ENCODE results near the gene SLC6A3.

SLC6A3 gene

DNA sequence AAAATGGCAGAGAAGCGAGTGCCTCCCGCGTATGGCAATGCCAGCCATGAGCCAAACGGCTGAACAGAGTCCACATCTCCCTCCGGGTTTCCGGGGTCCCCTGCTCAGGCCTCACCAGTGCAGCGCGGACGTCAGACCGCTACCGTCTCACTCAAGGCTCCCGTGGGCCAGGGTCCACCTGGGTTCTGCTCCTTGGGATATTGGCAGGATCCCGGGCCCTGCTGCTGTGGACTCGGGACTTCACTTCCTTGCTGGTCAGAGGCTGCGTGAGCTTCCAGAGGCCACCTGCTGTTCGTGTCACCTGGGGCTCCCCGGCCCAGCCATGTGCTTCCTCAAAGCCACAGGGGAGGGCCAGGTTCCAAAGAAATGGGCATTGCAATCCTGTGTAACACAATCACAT is 61.9 kb downstream of the SLC6A3 start:
- H3K4me1 ChIP-seq: no peaks in the 10 kb centered on the region
- H3K9me3 ChIP-seq: peaks cover 6% of the 10 kb centered on the region
- H3K27me3 ChIP-seq: peaks cover 44% of the 10 kb centered on the region
- TF ChIP-seq CTCF (IDR thresholded peaks at IDR 0.05; ENCODE audit: low read depth, low read length): no peak
- no peak for DNase-seq
- H3K36me3 ChIP-seq: no peaks in the 10 kb centered on the region
- H3K4me3 ChIP-seq (ENCODE audit: low read depth, low read length): no peak overlapping the region

GRCh38 chr5:1382248-1382700 is 63.0 kb downstream of the SLC6A3 start:
- no peak for TF ChIP-seq CTCF (IDR thresholded peaks at IDR 0.05; ENCODE audit: low read depth, low read length)
- Histone ChIP-seq H3K36me3 (no peaks in the 10 kb centered on the region), H3K4me1 (no peaks in the 10 kb centered on the region), H3K27me3 (peaks cover 33% of the 10 kb centered on the region), H3K4me3 (ENCODE audit: low read depth, low read length) (no peak overlapping the region), H3K9me3 (peaks cover 6% of the 10 kb centered on the region)
- no peak for DNase-seq

GRCh38 chr5:1381370-1382247 is 63.6 kb downstream of the SLC6A3 start:
- H3K4me3 ChIP-seq (ENCODE audit: low read depth, low read length): no peak overlapping the region
- H3K4me1 ChIP-seq: no peaks in the 10 kb centered on the region
- H3K36me3 ChIP-seq: no peaks in the 10 kb centered on the region
- H3K9me3 ChIP-seq: peaks cover 6% of the 10 kb centered on the region
- DNase-seq: no peak
- no peak for TF ChIP-seq CTCF (IDR thresholded peaks at IDR 0.05; ENCODE audit: low read depth, low read length)
- H3K27me3 ChIP-seq: peaks cover 30% of the 10 kb centered on the region

DNA sequence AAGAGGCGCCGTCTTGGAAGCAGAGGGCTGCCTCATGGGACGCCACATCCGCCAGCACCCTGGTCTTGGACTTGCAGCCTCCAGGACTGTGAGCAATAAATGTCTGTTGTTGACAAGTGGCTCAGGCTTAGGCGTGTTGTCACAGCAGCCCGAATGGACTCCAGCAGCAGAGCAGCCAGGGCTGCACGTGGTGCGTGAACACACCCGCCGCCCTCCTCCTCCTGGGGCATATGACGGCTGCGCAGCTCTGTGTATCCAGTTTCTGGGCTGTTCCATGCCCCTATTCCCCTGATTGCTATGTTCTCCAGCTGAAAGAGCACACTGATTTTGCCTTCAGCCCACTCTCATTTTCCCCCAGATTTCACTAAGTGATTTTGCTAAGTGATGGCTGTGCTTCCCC is 64.3 kb downstream of the SLC6A3 start:
- H3K4me1 ChIP-seq: no peaks in the 10 kb centered on the region
- no peak for TF ChIP-seq CTCF (IDR thresholded peaks at IDR 0.05; ENCODE audit: low read depth, low read length)
- peaks cover 23% of the 10 kb centered on the region for H3K27me3 ChIP-seq
- no peaks in the 10 kb centered on the region for H3K36me3 ChIP-seq
- peaks cover 6% of the 10 kb centered on the region for H3K9me3 ChIP-seq
- no peak overlapping the region for H3K4me3 ChIP-seq (ENCODE audit: low read depth, low read length)
- no peak for DNase-seq

- no peaks in the 10 kb centered on the region for H3K4me1 ChIP-seq
- H3K27me3 ChIP-seq: peaks cover 22% of the 10 kb centered on the region
- DNase-seq: peak; percentile 66
- TF ChIP-seq CTCF (IDR thresholded peaks at IDR 0.05; ENCODE audit: low read depth, low read length): peak; percentile 54
- peaks cover 6% of the 10 kb centered on the region for H3K9me3 ChIP-seq
- H3K4me3 ChIP-seq (ENCODE audit: low read depth, low read length): no peak overlapping the region
- H3K36me3 ChIP-seq: no peaks in the 10 kb centered on the region
Measured at GRCh38 chr5:1380011-1380817, 65.0 kb downstream of the SLC6A3 start.

Data from BE2C (cell line).